Activated gamma-delta T cell treated with Interleukin-2 at 50 U/mL for 16 hours (primary cell): ENCODE measurements around the gene FAM83E.
"Not testable (repeated sequence)": the region's sequence is repeated elsewhere in the genome, so short reads cannot be mapped to it uniquely, and the experiment has no call there.

Source experiments
- DNase-seq: peaks from one replicate; pipeline ENCODE4 v3.0.0-alpha.2; 2020

FAM83E gene

DNA sequence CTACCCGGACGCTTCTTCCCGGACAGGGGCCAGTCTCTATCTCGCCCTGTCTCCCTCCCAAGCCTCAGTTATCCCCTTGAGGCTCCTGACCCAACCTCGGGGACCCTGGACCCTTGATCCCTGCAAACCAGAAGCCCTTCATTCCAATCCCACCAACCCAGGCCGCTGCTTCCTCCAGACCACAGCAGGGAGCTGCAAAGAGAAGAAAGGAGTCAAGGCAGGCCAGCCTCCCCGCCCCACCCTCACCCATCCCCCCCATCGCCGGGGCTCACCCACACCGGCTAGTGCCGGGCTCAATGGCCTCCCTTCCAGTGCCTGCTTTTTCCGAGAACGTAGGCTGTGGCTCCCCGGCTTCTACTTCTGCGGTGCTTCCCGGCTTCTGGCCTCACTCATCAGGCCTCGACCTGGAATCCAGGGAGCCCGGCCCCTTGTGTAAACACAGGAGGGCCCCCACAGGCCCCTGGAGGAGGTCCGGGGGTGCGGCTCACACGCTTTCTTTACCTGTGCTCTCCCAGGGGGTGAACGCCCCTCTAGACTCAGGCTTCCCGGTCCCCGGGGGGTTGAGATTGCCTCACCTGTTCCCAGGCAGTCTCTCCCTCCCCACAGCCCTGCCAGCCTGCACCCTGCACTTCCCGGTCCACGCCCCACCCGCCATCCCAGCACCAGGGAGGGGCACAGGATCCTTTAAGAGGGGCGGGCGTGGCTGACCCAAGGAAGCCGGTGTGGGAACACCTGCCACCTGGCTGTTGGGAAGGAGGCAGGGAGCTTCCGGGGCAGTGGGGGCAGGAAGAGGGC lies at the start of gene FAM83E:
FAM83E (minus strand) TSS at position 641 of the 795 bp plus-strand sequence. CDS start 1,704 bp downstream, outside the sequence.
- no peak for DNase-seq

GRCh38 chr19:48664476-48664875 lies 49.6 kb upstream of the FAM83E start:
- DNase-seq = no peak

GRCh38 chr19:48663667-48664066 lies 48.8 kb upstream of the FAM83E start:
- DNase-seq = no peak

DNA sequence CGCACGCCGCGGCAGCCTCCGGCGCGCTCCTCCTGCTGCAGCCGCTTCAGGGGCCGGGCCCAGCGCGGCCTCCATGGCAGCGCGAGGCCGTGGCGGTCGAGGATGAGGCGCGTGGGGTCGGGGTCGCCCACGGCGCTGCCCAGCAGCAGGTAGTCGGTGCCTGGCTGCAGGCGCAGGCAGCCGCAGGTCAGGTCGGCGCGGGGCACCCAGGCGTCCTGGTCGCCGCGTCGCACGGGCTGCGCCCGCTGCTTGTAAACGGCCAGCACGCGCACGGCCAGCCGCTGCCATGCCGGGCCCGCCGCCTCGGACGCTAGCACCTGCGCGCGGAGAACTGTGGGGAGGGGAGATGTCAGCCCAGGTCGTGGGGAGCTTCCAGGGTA lies 46.8 kb upstream of the FAM83E start:
- DNase-seq = no peak

DNA sequence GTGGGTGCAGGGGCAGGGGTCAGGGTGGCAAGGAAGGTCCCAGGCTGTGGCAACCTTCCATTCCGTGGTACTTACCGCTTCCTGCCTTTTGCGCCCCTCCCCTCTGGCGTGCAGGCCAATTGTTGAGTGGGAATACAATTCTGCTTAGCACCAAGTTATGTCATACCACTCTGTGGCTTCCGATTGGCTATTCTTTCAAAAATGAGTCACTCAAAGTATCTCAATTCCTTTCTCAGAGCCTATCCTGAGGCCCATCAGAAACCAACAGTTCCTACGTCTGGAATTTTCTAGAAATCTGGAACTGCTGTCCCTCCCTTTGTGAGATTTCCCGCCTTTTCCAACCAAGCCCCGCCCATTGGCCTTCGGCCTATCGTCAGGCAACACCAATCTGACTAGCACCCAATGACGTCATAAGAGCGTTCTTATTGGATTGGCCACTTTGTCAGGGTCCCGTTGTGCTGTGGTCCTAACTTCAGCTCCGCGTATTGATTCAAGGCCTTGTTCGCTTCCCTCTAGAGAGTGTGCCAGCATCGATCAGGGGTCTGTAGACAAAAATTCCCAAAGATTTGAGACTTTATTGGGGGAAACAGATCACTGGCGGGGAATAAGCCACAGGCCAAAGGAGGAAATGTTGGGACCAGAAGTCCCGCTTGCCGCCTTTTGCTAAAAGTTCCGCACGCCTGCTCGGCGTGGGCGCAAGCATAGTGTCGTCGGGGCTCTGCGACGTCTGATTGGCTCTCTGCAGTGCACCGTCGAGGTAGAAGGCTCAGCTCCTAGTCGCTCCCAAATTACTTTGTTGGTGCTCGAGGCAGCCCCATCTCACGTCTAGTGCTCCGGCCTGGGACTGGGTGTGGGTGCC lies 46.2 kb upstream of the FAM83E start:
- DNase-seq = peak; percentile 71

DNA sequence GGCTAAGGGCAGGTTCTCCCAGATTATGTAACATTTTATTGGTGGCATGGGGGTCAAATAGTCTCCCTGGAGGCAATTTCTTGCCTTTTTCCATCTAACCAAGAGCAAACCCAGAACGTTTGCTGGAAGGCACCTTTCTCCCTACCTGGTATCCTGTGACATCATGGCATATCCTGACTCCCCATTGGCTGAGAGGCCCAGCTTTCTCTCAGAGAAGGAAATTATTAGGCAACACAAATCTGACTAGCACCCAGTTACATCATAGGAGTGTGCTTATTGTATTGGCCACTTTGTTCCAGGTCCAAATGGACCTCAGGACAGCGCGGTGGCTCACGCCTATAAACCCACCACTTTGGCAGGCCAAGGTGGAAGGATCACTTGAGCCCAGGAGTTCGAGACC lies 44.9 kb upstream of the FAM83E start:
- DNase-seq = no peak

GRCh38 chr19:48658483-48658882 lies 43.6 kb upstream of the FAM83E start:
- DNase-seq = no peak

GRCh38 chr19:48657828-48658227 lies 43.0 kb upstream of the FAM83E start:
- not testable (repeated sequence) for DNase-seq

- DNase-seq = no peak
Measured at GRCh38 chr19:48656840-48657474, 42.1 kb upstream of the FAM83E start.

GRCh38 chr19:48654299-48655059 lies 39.6 kb upstream of the FAM83E start:
- DNase-seq = no peak

- DNase-seq = no peak
Measured at GRCh38 chr19:48651683-48652048, 36.8 kb upstream of the FAM83E start.

DNA sequence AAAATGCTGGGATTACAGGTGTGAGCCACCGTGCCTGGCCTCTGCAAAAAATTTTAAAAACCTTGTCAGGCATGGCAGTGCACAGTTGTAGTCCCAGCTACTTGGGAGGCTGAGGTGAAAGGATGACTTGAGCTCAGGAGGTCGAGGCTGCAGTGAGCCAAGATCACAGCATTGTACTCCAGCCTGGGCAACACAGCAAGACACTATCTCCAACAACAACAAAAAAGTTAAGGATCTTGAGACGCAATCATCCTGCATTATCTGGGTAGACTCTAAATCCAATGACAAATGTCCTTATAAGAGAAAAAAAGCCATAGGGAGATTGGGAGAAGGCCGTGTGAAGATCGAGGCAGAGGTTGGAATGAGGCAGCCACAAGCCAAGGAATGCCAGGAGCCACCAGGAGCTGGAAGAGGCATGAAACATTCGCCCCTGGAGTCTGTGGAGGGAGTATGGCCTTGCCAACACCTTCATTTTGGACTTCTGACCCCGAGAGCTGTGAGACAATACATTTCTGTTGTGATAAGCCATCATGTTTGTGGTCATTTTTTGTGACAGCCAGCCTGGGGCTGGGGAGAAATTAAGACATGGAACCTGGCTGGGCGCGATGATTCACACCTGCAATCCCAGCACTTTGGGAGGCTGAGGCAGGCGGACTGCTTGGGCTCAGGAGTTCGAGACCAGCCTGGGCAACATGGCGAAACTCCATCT lies 36.3 kb upstream of the FAM83E start:
- no peak for DNase-seq

DNA sequence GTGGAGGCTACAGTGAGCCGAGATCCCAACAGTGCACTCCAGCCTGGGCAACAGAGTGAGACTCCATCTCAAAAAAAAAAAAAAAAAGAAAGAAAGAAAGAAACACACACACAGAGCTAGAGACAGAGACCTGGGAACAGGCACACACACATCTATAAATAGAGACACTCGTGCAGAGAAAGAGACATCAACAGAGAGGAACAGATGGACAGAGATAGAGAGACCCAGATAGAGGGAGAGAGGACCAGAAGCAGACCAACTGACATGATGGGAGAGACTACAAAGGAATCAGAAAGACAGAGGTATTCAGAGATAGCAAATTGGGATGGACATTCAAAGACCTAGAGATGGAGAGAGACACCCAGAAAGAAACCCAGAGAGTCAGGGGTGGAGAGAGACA lies 33.3 kb upstream of the FAM83E start:
- no peak for DNase-seq

DNA sequence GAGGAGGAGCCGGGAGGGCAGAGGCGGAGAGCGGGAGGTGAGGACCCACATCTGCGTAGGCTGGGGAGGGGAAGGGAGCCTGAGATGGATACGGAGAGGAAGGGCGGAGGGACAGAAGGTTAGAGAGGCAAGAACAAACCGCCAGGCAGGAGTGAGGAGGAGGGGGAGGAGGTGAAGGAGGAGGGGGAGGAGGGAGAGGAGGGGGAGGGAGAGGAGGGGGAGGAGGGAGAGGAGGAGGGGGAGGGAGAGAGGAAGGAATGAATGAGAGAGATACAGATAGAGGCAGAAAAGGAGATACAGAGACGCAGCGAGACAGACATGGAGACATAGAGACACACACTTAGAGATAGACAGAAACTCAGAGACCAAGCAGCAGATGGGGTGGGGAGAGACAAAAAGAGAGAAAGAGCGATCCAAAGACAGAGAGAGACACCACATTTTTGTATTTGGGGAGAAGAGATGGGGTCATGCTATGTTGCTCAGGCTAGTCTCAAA lies 31.9 kb upstream of the FAM83E start:
- no peak for DNase-seq

GRCh38 chr19:48646001-48646721 lies 31.3 kb upstream of the FAM83E start, which contains the start of gene CA11:
Gene CA11 (minus strand): TSS chr19:48646187. CDS start chr19:48645632, 555 bp downstream.
- DNase-seq = peak; percentile 92

DNA sequence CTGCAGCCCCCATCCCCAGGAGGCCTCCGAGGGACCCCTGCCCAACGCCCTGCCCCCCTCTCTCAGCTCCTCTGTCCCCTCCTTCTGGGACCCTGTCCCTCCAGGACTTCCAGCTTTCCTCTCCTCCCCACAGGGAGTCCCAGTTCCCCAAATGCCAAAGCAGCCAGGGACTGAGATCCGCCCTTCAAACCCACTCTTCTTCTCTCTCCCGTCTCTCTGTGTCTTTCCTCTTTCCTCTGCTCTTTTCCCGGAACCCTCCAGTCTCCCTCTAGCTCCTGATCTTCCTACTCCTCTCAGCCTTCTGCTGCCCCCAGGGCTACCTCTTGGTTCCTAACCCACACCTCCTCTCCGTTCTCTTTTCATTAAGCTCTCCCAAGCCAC lies 30.7 kb upstream of the FAM83E start:
- no peak for DNase-seq

GRCh38 chr19:48644839-48645619 lies 30.2 kb upstream of the FAM83E start:
- DNase-seq = peak; percentile 73

GRCh38 chr19:48644355-48644754 lies 29.5 kb upstream of the FAM83E start:
- no peak for DNase-seq

GRCh38 chr19:48642862-48643261 lies 28.0 kb upstream of the FAM83E start:
- DNase-seq = no peak

DNA sequence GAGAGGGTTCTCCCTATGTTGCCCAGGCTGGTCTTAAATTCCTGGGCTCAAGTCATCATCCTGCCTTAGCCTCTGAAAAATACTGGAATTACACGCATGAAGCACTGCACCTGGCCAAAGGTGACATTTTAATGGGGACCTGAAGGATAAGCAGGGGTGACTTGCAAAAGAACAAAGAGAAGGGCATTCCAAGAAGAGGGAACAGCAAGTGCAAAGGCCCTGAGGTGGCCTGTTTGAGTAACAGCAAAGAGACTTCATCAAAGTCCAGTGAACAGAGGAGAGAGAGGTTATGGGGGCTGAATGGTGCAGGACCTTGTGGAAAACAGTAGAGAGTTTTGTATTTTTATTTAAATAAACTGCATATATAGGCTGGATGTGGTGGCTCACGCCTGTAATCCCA lies 27.0 kb upstream of the FAM83E start:
- no peak for DNase-seq
